HG02970 (cell line): ENCODE measurements around the gene TAS2R1.

Experiments used
- ATAC-seq: cut with Tn5 transposase; IDR thresholded peaks from one replicate; pipeline ENCODE4 v1.9.1; 2021; ENCODE audit warnings: mild to moderate bottlenecking, moderate library complexity, moderate number of reproducible peaks; ENCODE audit not compliant: unreplicated experiment, low FRiP score

Gene TAS2R1

GRCh38 chr5:9589049-9589835, 40.9 kb downstream of the TAS2R1 start:
- ATAC-seq = no peak

GRCh38 chr5:9588254-9588653, 41.9 kb downstream of the TAS2R1 start:
- no peak for ATAC-seq

GRCh38 chr5:9587135-9587534, 43.0 kb downstream of the TAS2R1 start:
- no peak for ATAC-seq

GRCh38 chr5:9582406-9582805, 47.7 kb downstream of the TAS2R1 start:
- ATAC-seq = no peak
